Left kidney (tissue), 8 donors: Measurements from ENCODE around the gene SIK2. TPM values are rescaled to one million over a fixed set of nuclear protein-coding genes. Genes with fewer than 3 reads are reported as not detected.

Experiments
- DNase-seq: peaks from one replicate; pipeline ENCODE4 v3.0.0-alpha.2; 2013
- long read RNA-seq, 8 donors: transcript quantifications; one replicate each; lab custom pipeline, GENCODE V29; 2026
- polyA plus RNA-seq: library from polyadenylated mRNA; unstranded; fragments of 120-200 nt; gene quantifications from one replicate; pipeline ENCODE4 v1.2.1, GENCODE V29; 2013; ENCODE audit not compliant: insufficient read length

The SIK2 gene
- 23.4 TPM for polyA plus RNA-seq
- long read RNA-seq, donor 1, full-length matches to known transcripts: 1 of 22 reads
- long read RNA-seq, donor 1, partial matches to known transcripts: 21 of 22 reads
- long read RNA-seq, donor 1, other reads (novel, unspliced or antisense): 0 of 22 reads
- long read RNA-seq, donor 2, full-length matches to known transcripts: 2 of 2 reads
- long read RNA-seq, donor 2, partial matches to known transcripts: 0 of 2 reads
- long read RNA-seq, donor 2, other reads (novel, unspliced or antisense): 0 of 2 reads
- long read RNA-seq, donor 3, full-length matches to known transcripts: 2 of 2 reads
- long read RNA-seq, donor 3, partial matches to known transcripts: 0 of 2 reads
- long read RNA-seq, donor 3, other reads (novel, unspliced or antisense): 0 of 2 reads
- long read RNA-seq, donor 4: 0 reads
- long read RNA-seq, donor 5, full-length matches to known transcripts: 5 of 5 reads
- long read RNA-seq, donor 5, partial matches to known transcripts: 0 of 5 reads
- long read RNA-seq, donor 5, other reads (novel, unspliced or antisense): 0 of 5 reads
- long read RNA-seq, donor 6: 0 reads
- long read RNA-seq, donor 7, full-length matches to known transcripts: 3 of 21 reads
- long read RNA-seq, donor 7, partial matches to known transcripts: 13 of 21 reads
- long read RNA-seq, donor 7, other reads (novel, unspliced or antisense): 5 of 21 reads
- long read RNA-seq, donor 8, full-length matches to known transcripts: 4 of 4 reads
- long read RNA-seq, donor 8, partial matches to known transcripts: 0 of 4 reads
- long read RNA-seq, donor 8, other reads (novel, unspliced or antisense): 0 of 4 reads

DNA sequence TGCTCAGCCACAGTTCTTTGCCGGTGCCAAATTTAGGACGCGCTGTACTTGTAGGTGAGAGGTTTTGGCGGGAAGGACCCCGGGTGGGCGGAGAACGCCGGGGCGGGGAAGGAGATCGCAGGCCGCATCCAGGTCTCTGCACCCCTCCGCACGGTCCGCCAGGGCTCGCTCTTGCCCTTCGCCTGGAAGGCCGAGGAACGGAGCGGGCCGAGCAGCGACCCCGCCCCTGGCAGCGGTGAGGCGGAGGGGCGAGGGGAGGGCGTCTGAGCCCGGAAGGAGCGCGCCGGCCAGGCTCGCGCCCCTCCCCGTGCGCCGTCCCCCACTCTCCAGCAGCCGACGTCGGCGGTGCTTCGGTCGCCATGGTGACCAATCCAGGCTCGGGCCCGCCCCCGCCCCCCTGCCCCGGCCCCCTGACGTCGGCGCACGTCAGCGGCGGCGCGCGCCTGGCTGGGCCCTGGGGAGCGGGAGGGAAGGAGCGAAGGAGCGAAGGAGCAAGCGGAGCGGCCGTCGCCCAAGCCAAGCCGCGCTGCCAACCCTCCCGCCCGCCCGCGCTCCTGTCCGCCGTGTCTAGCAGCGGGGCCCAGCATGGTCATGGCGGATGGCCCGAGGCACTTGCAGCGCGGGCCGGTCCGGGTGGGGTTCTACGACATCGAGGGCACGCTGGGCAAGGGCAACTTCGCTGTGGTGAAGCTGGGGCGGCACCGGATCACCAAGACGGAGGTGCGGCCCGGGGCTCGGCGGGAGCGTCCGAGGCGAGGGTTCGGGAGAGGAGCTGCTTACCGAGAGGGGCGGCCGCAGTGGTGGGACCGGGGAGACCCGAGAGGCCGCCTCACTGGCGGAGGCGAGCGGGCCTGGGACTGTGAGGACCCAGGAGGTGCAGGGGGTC is at the start of gene SIK2:
SIK2 (plus strand) TSS at position 471 of the 886 bp plus-strand sequence; CDS start at position 586, 115 bp downstream.
- peak; percentile 94 for DNase-seq

DNA sequence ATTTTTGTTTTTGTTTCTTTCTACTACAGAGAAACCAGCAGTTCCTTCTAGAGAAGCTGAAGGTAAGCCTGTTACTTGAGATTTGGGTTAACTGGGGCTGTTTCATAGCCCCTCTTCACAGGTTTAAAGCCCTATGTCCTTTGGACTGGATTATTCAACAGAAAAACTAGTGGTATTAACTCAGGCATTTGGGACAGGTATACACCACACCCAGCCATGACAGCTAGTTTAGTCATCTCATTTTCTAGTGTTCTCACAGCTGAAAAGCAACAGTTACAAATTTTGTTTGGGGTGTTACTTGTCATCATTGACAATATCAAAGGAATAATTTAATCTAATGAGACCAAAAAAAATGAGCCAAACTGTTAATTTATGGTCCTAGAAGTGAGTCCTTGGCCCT is 47.7 kb upstream of the SIK2 start:
- no peak for DNase-seq

DNA sequence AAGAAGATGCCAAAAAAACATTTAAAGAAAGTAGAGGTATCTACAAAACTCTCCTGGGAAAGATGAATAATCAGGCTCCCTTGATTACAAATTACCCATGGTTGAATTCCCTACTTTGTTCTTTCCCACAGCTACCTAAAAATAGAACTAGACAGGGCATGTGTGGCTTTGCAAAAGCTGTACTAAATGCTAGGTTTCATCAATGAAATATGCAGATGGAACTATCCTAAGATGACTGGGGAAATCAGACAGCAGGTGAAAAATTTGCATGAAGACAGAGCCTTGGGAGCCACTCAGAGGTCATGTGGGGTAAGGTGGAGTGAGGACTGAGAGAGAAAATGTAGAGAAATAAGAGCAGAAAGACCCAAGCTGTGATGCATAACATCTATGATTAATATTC is 47.0 kb upstream of the SIK2 start:
- no peak for DNase-seq

DNA sequence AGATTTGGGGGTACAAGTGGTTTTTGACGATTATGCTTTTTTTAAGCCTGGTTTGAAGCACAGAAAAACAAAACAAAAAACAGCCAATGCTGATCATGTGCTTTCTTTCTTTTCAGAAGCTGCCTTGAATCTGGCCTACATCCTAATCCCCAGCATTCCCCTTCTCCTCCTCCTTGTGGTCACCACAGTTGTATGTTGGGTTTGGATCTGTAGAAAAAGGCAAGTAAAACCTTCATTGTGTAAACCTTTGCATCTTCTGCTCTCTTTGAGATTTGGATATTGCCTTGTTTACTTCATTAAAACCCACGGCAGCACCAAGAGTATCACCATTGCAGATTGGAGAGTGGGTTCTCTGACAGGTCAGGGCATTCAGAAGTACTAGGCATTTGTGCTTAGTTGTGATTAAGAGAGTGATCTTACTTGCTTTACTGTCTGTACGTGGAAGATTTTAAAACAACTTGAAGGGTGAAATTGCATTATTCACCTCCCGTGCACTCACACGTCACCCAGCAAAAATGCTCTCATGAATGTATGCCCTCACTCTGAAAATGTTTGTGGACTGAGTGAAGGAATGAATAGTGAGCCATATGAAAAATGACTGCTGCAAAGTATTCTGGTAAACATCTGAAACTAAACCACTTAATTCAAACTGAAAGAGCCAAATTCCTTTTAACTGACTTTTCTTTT is 44.7 kb upstream of the SIK2 start:
- DNase-seq: no peak

DNA sequence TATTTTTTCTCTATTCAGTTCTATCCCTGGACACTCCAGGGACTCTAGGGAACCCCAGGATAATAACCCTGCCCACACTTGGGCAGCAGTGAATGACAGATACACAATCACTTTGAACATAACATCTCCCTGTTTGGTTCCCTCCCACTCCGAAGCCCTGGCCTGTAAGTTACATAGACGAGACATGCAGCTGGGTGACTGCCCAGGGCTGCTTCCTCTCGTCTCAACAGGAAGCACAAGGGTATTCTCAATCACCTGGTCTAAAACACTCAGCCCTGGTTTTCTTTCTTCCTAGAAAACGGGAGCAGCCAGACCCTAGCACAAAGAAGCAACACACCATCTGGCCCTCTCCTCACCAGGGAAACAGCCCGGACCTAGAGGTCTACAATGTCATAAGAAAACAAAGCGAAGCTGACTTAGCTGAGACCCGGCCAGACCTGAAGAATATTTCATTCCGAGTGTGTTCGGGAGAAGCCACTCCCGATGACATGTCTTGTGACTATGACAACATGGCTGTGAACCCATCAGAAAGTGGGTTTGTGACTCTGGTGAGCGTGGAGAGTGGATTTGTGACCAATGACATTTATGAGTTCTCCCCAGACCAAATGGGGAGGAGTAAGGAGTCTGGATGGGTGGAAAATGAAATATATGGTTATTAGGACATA is 42.3 kb upstream of the SIK2 start:
- no peak for DNase-seq

DNA sequence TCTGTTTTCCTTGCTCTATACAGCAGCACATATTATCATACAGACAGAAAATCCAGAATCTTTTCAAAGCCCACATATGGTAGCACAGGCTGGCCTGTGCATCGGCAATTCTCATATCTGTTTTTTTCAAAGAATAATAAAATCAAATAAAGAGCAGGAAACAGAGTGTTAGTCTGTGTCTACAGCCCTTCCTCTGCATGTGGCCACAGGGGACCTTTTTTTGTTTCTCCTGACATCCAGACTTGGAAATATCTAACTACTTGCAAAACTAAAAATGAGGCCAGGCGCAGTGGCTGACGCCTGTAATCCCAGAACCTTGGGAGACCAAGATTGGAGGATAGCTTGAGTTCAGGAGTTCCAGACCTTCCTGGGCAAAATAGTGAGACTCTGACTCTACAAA is 41.4 kb upstream of the SIK2 start:
- DNase-seq: no peak

DNA sequence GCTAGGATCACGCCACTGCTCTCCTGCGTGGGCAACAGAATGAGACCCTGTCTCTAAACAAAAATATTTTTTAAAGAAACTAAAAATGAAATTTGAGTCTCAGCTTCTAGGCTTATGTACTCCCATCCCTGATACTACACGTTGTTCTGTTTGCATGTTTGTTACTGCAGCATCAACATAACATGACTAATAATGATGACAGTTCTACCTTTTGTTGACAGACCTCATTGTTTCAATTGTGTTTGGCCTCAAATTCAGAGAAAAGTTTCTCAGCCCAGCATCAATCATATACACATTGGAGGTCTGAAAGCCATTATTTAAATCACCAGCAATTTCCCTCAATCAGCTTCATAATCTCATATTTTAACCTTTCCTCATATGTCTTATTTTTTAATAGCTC is 40.9 kb upstream of the SIK2 start:
- DNase-seq: no peak

DNA sequence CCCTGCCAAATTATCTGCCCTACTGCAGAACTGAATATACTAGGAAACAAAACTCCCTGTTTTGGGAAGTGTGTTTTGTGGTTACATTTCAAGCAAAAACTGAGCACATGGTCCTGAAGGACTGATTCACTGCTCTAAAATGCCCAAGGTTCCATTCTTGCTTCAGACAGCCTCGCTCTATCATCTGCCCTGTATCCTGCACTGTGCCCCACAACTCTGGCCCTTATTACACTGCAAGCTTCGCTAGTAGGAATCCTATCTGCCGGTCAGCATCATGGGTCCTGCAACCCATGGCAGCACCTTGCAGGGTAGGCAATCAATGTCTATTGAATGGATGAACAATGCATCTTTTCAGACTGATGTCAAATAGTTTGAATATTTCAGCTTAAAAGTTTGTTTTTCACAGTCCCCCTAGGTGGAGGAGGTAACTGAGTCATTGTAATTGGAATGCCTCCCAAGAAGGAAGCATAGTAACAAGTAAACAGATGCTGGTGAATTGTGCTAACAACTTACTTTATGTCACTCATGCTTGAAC is 40.4 kb upstream of the SIK2 start:
- DNase-seq: no peak

DNA sequence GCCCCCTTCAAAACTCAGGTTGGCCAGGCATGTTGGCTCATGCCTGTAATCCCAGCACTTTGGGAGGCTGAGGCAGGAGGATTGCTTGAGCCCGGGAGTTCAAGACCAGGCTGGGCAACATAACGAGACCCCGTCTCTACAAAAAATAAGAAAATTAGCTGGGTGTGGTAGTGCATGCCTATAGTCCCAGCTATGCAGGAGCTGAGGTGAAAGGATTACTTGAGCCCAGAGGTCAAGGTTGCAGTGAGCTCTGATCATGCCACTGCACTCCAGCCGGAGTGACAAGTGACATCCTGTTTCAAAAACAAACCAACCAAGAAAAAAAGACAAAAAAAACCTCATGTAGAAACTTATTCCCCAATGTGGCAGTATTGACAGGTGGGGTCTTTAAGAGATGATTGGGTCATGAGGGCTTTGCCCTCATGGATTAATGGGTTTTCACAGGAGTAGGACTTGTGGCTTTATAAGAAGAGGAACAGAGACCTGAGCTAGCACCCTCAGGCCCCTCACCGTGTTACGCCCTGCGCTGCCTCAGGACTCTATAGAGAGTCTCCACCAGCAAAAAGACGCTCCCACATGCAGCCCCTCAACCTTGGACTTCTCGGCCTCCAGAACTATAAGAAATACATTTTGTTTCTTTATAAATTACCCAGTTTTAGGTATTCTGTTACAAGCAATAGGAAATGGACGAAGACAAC is 39.4 kb upstream of the SIK2 start:
- no peak for DNase-seq

DNA sequence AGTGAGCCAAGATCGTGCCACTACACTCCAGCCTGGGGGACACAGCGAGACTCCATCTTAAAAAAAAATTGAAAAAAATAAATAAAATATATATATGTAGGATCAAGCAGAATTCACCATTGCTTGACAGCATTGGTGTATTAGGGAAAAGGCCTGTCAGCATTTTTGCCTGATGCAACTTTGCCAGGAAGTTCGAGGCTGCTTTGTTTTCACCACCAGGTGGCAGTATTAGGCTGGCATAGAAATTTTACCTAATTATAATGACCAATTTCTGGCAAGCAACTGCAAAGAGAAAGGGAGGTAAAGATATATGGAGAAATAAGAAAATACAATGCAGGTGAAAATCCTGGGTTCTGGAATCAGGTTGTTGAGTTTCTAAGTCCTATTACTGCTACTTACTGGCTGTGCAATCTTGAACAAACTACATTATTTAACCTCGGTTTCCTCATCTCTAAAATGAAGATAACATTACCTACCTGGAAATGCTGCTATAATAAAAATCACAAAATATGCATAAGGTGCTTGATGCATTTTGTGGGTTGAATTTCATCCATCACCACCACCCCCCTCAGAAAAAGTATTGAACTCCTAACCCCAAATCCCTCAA is 37.0 kb upstream of the SIK2 start:
- peak; percentile 59 for DNase-seq

DNA sequence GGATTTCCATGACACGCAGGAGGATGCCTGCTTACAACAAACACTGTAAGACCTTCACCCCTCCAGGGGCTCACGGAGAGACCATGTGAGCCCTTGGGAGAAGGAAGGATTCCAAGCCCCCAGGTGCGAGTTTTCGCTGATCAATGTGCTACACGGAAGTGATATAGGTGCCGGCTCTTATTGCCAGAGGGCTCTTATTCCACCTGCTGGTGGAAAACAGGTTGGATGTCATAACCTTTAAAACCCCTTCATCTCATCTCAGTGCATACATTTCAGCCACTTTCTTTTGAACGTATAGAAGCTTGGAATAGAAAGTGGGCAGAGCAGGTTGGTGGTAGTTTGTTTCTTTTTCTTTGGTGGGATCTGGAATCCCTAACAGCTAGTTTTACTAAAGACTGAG is 35.9 kb upstream of the SIK2 start:
- no peak for DNase-seq

DNA sequence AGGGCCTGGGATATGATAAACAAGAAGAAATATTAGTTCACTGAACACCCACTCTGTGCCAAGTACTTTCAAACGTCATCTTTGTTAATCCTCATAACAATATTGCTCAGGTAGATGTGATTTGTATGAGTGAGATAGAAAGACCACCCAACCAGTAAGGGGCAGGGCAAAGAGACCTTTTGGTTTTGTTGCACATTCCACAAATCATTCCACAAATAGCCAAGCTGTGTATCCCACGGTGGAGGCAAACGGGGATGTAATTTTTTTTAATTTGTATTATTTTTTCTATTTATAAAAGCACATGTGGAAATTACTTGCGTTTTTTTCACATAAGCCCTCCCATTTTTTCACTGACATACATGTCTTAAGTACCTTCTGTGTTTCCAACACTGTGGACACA is 32.8 kb upstream of the SIK2 start:
- DNase-seq: no peak

DNA sequence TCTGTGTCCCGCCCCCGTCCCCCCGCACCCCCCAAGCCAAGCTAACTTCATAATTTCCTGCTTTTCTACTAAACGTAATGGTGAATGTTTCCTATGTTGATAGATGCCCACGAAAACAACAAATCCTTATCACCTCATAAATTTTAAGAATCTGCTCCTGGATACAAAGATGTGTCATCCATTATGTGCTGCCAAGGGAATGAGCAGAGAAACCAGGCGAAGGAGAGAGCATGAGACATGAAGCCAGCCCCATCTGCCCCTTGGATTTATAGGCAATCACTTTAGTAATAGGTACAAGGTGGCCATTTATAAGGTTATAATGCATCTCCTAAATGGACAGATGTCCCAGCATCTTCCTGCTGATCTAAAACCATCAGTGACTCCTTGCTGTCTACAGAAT is 31.5 kb upstream of the SIK2 start:
- no peak for DNase-seq

DNA sequence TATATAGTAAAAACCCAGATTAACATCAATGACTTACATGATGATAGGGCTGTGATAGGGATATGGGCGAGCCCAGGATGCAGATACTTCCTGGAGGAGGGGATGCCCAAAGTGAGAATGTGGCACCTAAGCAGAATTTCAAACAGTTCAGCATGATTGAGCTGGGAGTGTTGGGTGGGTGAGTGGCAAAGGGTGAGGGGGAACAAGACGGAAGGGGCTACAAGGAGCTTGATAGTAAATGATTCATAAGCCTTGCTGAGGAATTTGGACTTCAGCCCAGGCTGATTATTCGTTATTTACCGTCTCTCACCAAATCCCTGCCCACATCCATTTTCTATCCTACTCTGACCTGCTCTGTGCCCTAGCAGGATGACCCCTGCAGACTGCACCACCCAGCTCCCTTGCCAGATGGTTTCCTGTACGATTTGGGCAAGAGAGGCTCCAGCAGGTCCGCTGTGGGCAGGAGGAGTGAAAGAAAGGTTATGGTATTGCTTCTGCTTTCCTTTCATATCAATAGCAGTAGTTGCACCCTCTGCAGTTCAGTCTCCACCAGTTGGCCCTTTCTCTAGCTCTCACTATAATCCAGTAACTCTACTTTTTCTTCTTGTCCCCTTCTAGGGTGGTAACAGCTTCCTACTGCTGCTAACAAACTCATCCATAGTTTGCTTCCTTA is 30.3 kb upstream of the SIK2 start:
- DNase-seq: no peak

DNA sequence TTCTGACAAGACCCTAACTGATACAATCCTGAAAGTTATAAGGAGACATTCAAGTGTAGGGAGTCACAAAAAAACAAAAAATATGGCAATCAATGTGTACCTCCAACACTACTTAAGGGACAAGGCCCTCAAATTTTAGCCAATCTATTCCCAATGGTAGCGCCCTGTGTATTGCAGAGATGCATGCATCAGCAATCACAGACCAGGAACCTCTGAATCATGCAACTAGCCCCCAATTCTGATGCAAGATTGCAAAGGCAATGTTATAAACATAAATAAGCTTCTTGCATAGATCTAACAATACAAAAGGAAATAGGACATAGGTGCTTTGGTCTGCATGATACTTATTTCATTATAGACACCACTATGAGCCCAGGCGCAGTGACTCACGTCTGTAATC is 29.7 kb upstream of the SIK2 start:
- DNase-seq: no peak

DNA sequence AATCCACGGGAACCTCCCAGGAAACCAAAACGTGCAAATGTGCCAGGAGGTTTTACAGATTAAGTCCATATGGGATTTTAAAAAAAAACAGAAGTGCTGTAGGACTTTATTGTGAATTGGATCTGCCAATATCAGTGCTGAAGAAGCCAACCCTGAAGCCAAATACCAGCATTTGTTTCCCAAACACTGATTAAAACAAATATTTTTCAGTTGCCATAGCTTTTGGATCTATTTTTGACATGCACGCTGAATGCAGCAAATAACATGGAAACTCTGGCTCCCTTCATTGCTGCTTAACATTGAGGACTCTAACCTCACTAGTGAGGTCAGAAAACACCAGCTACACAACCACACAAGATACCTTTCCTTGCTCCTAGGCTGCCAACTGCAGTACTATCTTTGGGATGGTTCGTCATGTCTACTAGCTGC is 28.4 kb upstream of the SIK2 start:
- no peak for DNase-seq

DNA sequence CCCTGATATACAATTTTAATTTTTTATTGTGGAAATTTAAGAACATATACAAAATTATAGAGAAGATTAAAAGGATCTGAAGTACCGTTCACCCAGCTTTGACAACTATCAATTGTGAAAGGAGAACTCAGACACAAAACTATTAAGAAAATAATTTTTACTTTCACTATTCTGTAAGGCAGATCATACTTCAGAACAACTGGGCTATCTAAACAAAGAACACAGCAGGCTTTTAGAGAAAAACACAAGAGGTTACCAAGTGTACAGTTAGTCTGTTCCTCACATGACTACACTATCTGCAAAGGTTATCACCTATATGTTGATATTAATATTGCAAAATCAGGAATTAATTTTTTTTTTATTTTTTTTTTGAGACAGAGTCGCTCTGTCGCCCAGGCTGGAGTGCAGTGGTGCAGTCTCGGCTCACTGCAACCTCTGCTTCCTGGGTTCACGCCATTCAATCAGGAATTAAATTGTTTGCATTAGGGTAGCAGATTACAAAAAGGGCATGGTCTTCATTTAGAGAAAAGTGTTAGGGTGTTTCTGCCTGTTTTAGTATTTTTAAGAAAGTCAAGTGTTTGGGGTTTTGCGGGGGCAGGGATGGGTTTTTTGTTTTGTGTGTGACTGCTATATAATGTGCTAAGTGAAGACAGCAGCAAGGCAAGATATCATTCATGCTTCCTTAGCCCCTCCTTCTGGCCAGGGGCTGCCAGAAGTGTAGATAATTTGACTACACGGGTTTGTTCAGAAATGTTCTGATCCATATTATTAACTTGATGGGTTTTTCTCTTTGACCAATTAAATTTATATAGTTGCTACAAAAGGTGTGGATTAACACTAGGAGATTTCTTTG is 27.6 kb upstream of the SIK2 start:
- no peak for DNase-seq

DNA sequence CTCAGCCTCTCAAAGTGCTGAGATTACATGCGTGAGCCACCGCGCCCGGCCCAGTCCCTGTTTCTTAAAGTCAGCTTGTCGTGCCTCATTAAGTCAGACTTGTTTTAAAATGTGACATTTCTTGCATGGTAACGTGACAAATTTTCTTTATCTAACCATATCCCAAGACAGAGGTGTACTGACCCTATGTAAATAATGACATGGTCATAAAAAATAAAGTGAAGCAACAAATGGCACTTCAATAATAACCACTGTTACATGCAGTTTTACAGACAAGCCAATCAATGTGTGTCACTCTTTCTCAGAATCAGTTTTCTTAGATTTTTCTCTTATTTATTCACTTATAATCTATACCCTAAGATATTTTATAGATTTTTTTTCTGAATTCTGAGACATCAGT is 26.5 kb upstream of the SIK2 start:
- no peak for DNase-seq
